ENCODE data around the gene POLE.
"Not testable (repeated sequence)": the region's sequence is repeated elsewhere in the genome, so short reads cannot be mapped to it uniquely, and the experiment has no call there.

The POLE gene

DNA sequence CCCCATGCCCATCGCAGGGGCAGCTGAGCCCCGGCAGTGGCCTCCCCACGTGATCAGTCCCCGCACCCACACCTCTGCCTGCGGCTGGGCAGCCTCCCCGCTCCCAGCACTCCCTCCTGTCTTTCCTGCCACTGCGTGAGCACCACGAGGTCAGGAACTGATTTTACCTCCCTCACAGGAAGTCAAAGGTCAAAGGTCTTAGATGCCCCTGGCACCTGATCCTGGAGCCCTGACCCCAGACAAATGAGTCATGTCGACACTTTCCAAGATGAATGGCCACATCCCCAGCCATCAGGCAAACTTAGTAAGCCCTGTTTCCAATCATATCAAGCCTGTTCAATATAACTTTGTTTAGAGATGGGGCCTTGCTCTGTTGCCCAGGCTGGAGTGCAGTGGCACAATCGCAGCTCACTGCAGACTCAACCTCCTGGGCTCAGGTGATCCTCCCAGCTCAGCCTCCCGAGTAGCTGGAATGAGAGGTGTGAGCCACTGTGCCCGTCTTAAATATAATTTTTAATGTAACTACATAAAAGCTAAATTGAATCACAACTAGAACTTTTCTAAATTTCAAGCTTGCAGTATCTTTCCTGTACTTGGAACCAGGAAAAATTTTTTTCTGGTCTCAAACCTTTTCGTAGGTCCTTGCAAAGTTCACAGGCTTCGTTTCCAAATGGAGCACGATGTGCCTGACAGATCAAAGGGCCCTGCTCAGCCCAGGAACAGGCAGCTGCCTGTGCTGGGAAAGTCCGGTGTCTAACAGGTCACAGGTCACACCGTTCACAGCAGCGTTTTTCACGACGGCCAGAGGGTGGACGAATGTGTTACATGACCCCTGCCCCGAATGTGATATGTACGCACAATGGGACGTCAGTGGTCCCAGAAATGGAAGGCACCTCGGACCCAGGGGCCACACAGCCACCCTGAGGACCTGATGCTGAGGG lies 78.6 kb downstream of the POLE start:
- DNase-seq: no peak

GRCh38 chr12:132606927-132607326 lies 80.2 kb downstream of the POLE start:
- no peak for DNase-seq

- no peak for DNase-seq
These were observed 80.7 kb downstream of the POLE start for GRCh38 chr12:132606466-132606865.

GRCh38 chr12:132605892-132606291 lies 81.2 kb downstream of the POLE start:
- DNase-seq: no peak

DNA sequence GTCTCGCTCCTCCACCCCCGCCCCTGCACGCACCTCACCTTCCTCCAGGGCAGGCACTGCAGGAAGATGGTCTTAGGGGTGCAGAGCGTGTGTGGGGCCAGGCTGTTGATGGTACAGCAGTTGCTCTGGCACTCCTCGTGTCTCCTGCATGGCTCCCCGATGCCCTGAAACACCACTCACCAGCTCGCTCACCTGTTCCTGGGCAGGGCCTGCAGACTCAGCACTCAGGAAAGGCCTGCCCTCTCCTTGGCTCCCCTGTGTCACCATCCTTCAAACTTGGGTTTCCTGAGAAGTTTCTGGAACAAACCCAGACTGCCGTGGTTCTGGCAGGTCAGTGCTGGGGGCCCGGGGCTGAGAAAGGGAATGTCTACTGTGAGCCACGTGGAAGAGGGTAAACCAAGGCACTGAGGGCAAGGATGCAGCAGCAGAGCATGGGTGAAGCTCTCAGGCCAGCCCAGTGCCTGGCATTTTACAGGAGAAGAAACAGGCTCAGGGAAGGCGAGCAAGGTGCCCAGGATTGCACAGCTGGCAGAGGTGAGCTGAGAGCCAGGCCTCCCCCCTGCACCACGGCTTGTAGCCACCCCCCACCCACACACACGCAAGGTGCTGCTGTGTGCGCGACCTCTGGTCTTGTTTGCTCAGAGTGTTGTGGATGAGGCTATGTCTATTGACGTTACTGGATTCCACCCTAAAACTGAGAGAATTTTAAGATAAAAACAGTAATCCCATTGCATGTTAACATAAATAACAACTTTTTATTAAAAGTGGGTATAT lies 82.3 kb downstream of the POLE start:
- no peak for DNase-seq

GRCh38 chr12:132604151-132604618 lies 83.0 kb downstream of the POLE start:
- DNase-seq: no peak

- DNase-seq: no peak
These were observed 83.6 kb downstream of the POLE start for GRCh38 chr12:132603240-132604150.

- no peak for DNase-seq
These were observed 84.4 kb downstream of the POLE start for GRCh38 chr12:132602572-132603239.

DNA sequence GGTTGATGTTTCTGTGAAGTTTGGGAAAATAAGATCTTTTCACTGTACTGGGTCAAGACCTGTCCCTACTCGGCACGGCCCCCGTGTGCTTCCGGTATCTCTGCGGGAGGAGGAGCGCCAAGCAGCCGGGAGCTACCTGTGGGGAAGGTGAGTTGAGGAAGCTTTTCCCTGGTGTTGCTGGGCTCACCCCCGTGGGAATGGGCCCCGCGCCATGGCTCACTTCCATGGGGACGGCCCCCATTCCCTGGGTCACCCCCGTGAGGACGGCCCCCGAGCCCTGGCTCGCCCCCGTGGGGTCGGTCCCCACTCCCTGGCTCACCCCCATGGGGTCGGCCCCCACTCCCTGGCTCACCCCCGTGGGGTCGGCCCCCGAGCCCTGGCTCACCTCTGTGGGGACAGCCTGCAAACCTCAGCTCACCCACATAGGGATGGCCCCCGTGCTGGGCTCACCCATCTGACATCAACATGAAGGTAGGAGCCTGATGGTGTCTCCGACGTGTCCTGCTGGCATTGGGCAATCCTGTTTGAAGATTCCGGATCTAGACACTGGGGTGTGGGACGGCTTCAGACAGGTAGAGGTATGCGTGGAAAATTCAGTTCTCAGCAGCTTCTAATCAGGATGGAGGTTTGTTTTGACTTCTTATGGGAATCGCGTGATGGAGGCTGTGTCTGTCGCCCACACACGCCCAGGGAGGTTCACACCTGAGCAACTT lies 85.8 kb downstream of the POLE start:
- no peak for DNase-seq

- peak; percentile 57 to 61 for DNase-seq
These were observed 86.8 kb downstream of the POLE start for GRCh38 chr12:132600048-132601032.

DNA sequence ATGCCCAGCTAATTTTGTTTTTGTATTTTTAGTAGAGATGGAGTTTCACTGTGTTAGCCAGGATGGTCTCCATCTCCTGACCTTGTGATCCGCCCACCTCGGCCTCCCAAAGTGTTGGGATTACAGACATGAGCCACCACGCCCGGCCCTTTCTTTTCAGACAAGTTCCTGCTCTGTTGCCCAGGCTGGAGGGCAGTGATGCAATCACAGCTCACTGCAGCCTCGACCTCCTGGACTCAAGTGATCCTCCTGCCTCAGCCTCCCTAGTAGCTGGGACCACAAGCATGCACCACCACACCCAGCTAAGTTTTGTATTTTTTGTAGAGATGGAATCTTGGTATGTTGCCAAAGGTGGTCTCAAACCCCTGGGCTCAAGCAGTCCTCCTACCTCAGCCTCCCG lies 87.6 kb downstream of the POLE start:
- not testable (repeated sequence) for DNase-seq

GRCh38 chr12:132597333-132598316 lies 89.5 kb downstream of the POLE start:
- DNase-seq: peak in 1 of 2 experiments; percentile 35

- DNase-seq: no peak
These were observed 91.1 kb downstream of the POLE start for GRCh38 chr12:132596016-132596415.

DNA sequence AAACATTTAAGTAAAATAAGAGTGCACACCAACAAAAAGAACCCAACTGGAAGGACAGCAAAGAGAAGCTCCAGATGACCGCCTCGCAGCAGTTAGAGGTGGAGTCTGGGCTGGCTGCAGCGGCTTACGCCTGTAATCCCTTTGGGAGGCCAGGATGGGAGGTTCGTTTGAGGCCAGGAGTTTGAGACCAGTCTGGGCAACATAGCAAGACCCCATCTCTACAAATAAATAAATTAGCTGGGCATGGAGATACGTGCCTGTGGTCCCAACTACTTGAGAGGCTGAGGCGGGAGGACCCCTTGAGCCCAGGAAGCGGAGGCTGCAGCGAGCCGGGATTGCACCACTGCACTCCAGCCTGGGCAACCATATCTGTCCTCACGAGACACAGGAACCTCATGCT lies 92.0 kb downstream of the POLE start:
- no peak for DNase-seq

GRCh38 chr12:132593938-132594358 lies 93.2 kb downstream of the POLE start:
- DNase-seq: peak; percentile 49 to 53

GRCh38 chr12:132593521-132593920 lies 93.6 kb downstream of the POLE start:
- DNase-seq: no peak

DNA sequence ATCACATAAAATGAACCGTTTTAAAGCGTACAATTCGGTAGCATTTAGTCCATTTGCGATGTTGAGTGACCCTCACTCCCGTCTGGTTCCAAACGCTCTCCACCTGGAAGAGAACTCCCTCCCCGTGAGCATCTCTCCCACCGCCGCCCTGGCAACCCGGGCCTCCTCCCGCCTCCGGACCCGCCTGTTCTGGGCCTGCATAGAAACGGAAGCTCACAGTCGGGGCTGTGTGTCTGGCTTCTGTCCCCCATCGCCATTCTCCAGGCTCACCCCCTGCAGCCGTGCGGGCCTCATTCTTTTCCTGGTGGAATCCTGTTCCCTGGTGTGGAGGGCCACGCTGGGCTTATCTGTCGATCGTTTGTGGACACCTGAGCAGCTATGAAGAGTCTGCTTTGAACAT lies 94.1 kb downstream of the POLE start:
- DNase-seq: no peak

GRCh38 chr12:132592282-132592970 lies 94.7 kb downstream of the POLE start:
- no peak for DNase-seq
